NCI-H146 (cell line): ENCODE data around the gene PMF1.
"Not testable (repeated sequence)": the region's sequence is repeated elsewhere in the genome, so short reads cannot be mapped to it uniquely, and the experiment has no call there.

ENCODE experiments used
- DNase-seq: peaks from one replicate; lab custom pipeline; 2025; lab: John Stamatoyannopoulos, UW

The PMF1 gene

DNA sequence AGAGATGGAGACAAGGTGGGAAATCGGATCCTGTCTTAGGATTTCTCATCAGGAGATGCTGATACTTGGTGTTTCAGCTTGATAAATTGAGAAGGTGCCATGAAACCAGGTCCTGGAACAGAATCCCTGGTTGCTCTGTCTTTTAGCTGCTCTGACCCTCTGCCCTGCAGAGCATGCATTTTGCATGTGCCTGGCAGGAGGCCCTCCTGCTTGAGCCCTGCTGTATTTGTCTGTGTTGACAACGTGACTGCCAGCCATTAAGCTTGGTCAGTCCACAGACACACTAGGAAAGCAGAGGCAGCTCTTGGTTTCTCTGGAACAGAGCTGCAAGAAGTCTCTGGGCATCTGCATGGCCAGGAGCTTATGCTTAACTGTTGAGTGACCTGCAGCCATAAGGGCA is 16.4 kb upstream of the PMF1 start:
- no peak for DNase-seq

DNA sequence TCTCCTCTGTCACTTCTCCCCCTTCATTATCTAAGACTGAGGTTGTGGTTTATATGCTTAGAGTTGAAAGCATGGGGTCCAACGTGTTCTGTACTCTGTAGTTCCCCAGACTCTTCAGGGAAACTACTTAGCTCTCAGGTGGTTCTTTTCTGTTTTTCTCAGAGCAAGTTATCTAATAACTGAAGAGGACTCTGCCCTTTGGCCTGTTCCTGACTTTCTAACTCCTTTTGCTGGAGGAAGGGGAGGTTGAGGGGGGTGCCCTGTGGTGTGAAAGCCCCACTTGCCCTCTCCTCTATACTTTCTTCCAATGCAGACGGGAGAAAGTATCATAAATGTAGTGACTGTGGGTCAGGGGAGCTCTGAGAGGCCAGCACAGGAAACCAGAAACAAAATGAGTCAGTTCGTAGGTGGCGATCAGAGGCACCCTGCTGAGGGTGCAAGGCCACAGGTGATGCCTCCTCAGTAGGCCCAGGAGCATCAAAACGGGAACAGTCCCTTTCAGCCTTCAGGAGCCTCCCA is 13.9 kb upstream of the PMF1 start:
- no peak for DNase-seq

DNA sequence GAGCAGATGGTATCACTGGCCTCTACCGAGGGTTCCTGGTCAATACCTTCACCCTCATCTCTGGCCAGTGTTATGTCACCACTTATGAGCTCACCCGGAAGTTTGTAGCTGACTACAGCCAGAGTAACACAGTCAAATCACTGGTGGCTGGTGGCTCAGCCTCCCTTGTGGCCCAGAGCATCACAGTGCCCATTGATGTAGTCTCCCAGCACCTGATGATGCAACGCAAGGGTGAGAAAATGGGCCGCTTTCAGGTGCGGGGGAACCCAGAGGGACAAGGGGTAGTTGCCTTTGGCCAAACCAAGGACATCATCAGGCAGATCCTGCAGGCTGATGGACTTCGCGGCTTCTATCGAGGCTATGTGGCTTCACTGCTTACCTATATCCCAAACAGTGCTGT is 12.8 kb upstream of the PMF1 start:
- no peak for DNase-seq

DNA sequence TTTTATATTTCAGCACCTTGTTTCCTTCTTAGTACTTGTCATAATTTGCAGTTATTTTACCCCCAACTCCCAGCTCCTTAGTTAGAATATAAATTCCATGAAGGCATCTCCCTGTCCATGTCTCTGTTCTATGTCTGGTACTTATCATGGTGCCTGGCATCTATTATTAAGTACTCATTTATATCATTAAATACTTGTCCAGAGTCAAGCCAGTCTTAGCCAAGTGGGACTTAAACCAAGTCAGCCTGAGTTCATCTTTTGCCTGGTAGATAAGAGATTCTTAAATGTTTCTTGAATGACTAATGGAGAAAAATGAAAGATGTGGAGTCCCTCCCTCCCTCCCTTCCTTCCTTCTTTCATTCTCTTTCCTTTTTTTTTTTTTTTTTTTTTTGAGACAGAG is 9.5 kb upstream of the PMF1 start:
- no peak for DNase-seq

DNA sequence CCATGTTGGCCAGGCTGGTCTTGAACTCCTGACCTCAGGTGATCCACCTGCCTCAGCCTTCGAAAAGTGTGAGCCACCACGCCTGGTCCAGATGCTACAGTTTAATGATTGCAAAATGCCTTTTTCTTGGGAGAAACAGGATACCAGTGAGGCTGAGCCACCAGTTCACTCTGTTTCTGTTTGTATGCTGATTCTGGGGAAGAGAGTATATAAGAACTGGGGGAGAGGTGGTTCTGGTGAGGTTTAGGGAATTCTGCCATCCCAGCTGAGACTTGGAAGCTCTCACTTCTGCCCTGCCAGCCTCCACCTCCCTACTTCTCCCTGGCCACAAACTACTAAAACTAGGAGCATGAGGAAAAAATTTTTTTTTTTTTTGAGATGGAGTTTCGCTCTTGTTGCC is 8.1 kb upstream of the PMF1 start:
- no peak for DNase-seq

DNA sequence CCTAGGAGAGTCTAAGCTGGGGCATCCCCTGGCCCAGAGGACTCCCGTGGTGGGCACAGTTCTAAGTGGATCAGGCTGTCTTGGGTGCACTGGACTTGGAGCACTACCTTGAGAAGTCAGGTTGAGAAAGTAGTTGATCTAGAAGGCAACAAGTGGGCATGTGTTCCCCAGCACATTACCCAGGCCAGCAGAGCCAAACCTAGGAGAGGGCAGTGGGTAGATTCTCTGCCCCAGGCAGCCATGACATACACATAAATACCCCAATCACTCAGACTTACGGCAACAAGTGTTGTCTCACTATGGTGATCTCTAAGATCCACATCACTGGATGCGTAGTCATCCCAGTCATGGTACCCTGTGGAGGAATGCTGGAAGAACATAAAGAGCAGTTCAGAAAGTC is 1.6 kb upstream of the PMF1 start:
- DNase-seq = no peak

DNA sequence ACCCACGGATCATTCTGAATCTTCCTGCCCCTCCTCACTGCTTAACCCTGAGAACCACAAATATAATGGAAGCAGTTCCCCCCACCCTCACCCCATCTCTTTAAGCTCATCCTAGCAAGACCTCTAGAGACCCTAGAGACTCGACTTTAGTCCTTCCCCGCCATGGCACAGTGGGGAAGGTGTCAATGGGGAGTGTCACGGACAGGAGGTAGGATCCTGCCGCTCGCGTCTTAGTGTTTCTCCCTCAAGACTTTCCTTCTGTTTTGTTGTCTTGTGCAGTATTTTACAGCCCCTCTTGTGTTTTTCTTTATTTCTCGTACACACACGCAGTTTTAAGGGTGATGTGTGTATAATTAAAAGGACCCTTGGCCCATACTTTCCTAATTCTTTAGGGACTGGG is 677 bp upstream of the PMF1 start:
- DNase-seq = no peak

DNA sequence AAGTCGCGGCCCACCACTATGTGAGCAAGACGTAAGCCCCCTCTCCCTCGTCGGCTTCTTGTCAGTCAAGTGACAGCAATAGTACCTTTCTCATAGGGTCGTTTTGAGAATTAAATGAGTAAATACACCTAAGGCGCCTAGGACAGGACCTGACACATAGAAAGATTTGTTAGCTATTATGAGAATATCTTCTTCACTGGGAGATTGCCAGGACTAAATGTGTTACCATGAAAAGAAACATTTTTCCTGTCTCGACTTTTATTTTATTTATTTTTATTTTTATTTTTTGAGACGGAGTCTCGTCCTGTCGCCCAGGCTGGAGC is 798 bp downstream of the PMF1 start:
- no peak for DNase-seq

DNA sequence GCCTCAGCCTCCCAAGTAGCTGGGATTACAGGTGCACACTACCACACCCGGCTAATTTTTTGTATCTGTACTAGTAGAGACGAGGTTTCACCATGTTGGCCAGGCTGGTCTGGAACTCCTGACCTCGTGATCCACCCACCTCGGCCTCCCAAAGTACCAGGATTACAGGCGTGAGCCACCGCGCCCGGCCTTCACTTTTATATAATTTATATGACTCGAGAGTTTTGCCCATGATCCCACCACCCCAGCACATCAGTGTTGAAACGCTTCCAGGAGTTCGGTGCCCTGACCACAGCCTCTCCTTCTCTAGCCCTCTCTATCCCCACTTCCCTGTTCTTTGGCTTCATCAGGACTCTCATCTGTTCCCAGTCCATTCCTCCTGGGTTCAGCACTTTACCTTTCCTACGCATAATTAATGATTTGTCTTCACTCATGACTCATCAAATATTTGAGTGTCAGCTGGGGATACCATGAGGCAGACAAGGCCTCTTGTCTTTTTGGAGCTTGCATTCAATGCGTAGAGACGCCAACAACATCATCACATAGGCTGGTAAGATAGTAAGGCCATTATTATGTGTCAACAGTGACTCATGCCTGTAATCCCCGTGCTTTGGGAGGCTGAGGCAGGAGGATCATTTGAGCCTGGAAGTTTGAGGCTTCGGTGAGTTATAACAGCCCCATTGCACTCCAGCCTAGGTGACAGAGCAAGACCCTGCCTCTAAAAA is 1.4 kb downstream of the PMF1 start:
- no peak for DNase-seq

DNA sequence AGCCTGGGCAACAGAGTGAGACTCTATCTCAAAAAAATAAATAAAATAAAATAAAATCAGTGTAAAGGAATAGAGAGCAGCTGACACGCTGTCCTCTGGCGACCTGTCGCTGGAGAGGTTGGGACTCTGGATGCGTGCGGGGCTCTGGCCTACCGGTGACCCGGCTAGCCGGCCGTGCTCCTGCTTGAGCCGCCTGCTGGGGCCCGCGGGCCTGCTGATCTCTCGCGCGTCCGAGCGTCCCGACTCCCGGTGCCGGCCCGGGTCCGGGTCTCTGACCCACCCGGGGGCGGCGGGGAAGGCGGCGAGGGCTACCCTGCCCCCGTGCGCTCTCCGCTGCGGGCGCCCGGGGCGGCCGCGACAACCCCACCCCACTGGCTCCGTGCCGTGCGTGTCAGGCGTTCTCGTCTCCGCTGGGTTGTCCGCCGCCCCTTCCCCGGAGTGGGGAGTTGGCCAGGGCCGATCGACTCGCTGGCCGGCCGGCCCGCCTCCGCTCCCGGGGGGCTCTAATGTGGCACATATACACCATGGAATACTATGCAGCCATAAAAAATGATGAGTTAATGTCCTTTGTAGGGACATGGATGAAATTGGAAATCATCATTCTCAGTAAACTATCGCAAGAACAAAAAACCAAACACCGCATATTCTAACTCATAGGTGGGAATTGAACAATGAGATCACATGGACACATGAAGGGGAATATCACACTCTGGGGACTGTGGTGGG is 3.7 kb downstream of the PMF1 start:
- DNase-seq = not testable (repeated sequence)

DNA sequence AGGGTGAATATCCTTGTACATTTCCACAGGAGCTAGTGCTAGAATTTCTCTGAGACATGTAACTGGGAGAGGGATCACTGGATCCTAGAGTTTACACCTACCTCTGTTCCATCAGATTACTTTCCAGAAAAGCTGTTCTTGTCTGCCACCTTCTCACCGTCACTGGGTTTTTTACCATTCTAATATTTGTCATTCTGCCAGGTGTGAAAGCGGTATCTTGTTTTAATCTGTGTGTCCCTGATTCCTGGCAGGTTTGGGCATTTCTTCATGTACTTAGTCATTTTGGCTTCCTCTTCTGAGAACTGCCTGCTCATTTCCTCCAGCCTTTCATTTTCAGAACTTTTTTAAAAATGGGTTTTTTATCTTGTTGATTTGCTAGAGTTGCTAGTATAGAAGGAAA is 5.1 kb downstream of the PMF1 start:
- DNase-seq = no peak

DNA sequence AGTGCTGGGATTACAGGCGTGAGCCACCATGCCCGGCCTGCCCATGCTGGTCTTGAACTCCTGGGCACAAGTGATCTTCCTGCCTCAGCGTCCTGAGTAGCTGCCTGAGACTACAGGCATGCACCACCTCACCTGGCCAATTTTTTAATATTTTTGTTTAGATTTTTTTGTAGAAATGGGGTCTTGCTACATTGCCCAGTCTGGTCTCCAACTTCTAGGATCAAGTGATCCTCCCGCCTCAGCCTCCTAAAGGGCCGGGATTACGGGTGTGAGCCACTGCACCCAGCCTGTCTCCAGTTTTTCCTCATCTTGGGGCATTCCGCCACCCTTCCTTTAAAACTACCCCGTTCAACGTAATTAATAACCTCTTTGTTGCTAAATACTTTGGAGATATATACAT is 7.4 kb downstream of the PMF1 start:
- no peak for DNase-seq

DNA sequence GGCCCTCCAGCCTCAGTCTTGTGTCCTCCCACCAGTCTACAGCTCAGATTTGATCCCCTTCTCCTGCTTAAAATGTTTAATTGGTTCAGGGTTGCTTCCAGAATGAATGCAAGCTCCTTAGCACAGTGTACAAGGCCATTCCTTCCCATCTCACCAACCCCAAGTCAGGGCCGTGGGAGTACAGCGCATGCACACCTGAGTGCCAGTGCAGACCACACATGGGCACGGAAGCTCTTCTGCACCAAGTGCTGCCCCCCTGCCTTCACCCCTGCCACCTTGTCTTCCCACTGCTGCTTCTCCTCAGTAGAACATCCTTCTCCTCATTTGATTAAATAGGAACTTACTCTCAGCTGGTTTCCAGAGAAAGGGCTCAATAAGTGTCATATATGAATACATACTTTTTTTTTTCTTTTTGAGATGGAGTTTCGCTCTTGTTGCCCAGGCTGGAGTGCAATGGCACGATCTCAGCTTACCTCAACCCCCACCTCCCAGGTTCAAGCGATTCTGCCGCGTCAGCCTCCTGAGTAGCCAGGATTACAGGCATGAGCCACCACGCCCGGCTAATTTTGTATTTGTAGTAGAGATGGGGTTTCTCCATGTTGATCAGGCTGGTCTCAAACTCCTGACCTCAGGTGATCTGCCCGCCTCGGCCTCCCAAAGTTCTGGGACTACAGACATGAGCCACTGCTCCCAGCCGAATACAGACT is 9.3 kb downstream of the PMF1 start:
- no peak for DNase-seq

DNA sequence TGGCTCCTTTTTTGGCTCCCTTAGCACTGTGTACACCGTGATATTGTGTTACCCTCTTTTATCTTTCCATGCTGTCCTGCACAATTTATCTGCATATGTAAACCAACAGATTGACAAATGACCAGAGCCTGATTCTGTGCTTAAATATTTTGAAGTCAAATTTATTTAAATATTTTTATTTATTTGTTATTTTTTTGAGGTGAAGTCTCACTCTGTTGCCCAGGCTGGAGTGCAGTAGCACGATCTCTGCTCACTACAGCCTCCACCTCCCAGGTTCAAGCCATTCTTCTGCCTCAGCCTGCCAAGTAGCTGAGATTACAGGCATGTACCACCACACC is 12.8 kb downstream of the PMF1 start:
- no peak for DNase-seq

DNA sequence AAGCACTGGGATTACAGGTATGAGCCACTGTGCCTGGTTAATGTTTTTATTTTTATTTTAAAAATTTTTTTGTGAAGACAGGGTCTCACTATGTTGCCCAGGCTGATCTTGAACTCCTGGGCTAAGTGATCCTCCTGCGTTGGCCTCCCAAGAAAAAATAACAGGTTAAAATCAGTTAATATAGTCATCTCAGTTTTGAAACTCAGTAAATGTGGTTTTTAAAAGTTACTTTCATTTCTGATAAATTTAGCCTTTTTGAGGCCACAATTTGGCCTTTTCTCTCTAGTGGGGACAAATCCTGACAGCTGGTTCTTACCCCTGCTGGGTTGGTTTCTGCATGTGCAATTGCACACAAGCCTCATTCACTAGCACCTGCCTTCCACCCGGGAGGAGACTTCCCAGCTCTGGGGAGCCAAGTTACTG is 13.3 kb downstream of the PMF1 start:
- no peak for DNase-seq

DNA sequence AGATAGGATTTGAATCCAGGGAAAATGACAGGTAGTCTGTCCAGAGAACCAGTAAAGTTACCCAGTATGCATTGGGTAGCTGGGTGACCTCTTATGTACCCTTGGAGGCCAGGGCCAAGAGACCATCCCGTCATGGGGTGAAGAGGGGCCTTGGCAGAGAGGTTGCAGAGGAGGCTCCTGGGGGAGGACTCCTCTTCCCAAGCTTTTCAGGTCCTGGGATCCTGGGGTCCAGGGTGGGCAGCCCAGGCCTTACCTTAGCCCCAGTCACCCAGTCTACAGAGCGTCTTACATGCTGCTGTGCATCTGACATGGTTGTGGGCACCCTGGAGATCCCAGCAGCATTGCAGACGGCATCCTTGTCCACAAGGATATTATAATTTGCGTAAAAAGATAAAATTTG is 14.0 kb downstream of the PMF1 start:
- DNase-seq = no peak

DNA sequence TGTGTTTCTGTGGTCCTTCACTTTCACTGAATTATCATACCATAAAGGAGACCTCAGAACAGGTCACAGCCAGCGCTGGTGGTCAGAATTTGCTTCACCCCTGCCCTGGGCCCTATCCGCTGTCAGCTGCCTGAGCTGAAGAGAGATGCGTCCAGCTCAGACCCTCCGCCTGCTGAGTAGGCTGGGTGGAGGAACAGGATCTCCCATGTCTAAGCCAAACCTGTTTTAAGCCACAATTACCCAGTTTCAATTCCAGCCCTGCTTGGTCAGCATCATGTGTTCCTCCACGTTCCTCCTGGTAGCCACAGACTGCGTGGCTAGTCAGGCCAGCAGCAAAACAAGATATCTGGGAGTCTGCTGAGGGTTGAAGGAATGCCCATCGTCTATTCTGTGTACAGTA is 15.7 kb downstream of the PMF1 start:
- DNase-seq = no peak

DNA sequence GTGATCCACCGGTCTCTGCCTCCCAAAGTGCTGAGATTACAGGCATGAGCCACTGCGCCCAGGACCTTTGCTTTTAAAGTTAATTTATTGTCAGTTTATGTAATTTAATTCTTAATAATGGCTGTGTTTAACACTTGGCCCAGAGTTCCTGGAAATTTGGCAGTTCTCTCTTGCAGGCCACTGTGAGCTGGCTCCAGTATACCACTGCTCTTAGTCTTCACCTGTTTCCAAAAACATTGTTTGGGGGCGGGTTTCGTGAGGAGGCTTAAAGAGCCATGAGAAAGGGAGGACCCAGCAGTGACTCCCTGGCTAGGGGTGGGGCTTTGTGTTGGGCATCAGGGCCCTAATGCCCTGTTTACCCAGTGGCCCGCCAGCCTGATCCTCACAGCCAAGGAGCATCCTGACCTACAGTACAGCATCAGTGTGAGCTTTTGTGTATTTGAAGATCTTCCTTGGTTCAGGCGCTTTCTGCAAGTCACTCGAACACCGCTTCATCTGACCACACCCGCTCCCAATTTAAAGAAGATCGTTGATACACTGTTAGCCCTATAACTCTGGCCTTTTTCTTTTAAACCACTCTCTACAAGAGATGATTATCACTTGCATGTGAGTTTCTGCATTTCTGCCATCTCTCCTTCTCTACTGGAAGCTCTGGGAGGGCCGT is 17.1 kb downstream of the PMF1 start:
- no peak for DNase-seq

DNA sequence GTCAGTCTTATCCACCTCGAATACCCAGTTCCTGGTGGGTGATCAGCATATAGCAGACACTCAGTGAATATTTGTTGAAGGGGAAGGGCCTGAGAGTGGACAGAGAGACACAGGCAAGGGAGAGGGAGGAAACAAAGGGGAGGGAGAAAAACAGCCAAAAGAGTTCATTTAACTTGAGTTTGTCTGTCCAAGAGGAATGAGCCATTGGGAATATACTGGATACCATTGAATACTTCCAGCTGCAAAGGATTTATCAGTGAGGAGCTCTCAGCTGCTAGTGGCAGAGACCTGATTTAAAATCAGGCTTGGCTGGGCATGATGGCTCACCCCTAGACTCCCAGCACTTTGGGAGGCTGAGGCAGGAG is 17.6 kb downstream of the PMF1 start:
- no peak for DNase-seq

DNA sequence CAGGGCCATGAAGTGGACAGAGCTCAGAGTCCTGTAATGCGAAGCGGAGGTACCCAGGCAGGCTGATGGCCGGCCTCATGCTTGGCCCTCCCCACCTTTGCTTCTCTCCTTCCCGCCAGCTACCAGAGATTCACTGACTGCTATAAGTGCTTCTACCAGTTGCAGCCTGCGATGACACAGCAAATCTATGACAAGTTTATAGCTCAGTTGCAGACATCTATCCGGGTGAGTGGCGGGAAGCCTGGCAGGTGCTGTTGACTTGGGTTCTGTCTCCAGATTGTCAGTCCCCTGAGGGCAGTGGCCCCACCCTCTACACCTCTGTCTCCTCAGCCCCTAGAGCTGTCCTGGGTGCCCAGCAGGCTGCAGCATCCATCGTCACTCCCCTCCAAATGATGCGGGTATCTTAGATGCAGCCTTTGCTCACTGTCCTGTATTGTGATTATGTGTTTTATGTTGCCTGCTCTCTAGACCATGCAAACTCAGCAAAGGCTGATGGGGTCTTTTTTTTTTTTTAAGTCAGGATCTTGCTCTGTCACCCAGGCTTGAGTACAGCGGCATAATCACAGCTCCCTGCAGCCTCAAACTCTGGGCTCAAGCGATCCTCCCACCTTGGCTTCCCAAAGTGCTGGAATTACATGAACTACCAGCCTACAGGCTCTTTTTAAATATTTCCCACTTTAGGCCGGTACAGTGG is 19.5 kb downstream of the PMF1 start:
- DNase-seq = no peak

DNA sequence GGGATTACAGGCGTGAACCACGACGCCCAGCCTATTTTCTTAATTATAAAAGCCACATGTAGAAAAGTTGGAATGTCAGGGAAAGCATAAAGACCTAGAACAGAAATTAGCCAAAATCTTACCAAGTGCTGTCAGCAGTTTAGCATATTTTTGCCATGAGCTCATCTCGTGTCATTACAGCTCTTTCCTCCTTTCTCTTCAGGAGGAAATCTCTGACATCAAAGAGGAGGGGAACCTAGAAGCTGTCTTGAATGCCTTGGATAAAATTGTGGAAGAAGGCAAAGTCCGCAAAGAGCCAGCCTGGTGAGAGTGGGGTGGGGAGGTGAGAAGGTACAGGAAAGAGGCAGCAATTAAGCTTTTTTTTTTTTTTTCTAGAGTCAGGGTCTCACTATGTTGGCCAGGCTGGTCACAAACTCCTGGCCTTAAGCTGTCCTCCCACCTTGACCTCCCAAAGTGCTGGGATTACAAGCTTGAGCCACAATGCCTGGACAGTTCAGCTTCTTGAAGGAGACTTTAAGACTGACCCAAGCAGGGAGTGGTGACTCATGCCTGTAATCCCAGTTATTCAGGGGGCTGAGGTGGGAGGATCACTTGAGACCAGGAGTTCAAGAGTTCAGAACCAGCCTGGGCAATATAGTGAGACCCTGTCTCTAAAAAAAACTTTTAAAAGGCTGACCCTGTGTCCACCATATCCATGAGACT is 20.8 kb downstream of the PMF1 start:
- no peak for DNase-seq

DNA sequence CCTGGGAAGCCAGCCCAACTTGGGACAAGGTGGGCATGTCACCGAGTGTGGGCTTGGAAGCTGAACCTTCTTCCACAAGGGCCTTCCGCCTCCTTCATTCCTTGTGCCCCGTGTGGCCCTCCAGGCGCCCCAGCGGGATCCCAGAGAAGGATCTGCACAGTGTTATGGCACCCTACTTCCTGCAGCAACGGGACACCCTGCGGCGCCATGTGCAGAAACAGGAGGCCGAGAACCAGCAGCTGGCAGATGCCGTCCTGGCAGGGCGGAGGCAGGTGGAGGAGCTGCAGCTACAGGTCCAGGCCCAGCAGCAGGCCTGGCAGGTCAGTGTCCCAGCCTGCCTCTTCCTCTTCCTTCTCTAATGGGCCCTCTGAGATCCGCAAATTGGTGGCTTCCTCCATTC is 23.4 kb downstream of the PMF1 start:
- DNase-seq = no peak
